NB4 (cell line): ENCODE measurements around the gene CDK15.

Experiments used
- POLR2A ChIP-seq: IDR thresholded peaks from 2 replicates; pipeline ENCODE4 v1.6.1; 2011; ENCODE audit warnings: mild to moderate bottlenecking; ENCODE audit not compliant: insufficient read length; ENCODE audit errors: extremely low read depth
- TF ChIP-seq, protein P1 (sequence below): IDR thresholded peaks from one replicate; pipeline ENCODE4 v1.5.1; 2012; ENCODE audit warnings: low read depth, low read length
- TF ChIP-seq, protein P2 (sequence below): IDR thresholded peaks from 2 replicates; pipeline ENCODE4 v1.6.1; 2011; ENCODE audit warnings: low read depth, low read length

DNA sequence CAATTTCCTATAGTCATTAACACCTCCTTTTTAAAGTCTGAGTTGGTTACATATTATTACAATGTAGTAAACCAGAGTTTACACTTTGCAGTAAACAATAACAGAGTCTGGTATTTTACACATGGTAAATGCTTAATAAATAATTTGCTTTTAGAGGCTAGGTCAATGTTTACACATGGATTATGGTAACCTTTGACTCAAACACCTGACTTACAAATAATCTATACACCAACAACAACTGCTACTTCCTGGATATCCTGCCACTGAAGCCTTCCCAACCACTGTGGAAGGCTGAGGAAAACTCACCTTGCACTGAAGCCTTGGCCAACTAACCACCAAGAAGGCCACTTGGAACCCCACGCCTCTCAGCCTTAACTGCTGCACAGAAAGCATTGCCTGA lies 31.0 kb upstream of the CDK15 start:
- no peak for TF ChIP-seq POLR2A
- TF ChIP-seq, protein P1, sequence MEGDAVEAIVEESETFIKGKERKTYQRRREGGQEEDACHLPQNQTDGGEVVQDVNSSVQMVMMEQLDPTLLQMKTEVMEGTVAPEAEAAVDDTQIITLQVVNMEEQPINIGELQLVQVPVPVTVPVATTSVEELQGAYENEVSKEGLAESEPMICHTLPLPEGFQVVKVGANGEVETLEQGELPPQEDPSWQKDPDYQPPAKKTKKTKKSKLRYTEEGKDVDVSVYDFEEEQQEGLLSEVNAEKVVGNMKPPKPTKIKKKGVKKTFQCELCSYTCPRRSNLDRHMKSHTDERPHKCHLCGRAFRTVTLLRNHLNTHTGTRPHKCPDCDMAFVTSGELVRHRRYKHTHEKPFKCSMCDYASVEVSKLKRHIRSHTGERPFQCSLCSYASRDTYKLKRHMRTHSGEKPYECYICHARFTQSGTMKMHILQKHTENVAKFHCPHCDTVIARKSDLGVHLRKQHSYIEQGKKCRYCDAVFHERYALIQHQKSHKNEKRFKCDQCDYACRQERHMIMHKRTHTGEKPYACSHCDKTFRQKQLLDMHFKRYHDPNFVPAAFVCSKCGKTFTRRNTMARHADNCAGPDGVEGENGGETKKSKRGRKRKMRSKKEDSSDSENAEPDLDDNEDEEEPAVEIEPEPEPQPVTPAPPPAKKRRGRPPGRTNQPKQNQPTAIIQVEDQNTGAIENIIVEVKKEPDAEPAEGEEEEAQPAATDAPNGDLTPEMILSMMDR, result no peak
- TF ChIP-seq, protein P2, sequence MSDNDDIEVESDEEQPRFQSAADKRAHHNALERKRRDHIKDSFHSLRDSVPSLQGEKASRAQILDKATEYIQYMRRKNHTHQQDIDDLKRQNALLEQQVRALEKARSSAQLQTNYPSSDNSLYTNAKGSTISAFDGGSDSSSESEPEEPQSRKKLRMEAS, result no peak
